RPMI7951 (cell line): ENCODE data around the gene LRRC46. TPM values are rescaled to one million over a fixed set of nuclear protein-coding genes. Genes with fewer than 3 reads are reported as not detected.
A peak's percentile ranks its signal among the peaks of the same experiment; 100 is the strongest.

Source experiments
- DNase-seq: peaks from one replicate; pipeline ENCODE4 v3.0.0-alpha.2; 2012; ENCODE audit warnings: low read depth
- total RNA-seq: library from RNA; depleted of rRNA; stranded (reverse); fragments of >200 nt; shearing (Covaris generic); gene quantifications from 2 replicates; pipeline ENCODE4 v1.2.3, GENCODE V29; 2014

LRRC46 gene
- total RNA-seq, 1 experiment from 2014 or later = not detected

DNA sequence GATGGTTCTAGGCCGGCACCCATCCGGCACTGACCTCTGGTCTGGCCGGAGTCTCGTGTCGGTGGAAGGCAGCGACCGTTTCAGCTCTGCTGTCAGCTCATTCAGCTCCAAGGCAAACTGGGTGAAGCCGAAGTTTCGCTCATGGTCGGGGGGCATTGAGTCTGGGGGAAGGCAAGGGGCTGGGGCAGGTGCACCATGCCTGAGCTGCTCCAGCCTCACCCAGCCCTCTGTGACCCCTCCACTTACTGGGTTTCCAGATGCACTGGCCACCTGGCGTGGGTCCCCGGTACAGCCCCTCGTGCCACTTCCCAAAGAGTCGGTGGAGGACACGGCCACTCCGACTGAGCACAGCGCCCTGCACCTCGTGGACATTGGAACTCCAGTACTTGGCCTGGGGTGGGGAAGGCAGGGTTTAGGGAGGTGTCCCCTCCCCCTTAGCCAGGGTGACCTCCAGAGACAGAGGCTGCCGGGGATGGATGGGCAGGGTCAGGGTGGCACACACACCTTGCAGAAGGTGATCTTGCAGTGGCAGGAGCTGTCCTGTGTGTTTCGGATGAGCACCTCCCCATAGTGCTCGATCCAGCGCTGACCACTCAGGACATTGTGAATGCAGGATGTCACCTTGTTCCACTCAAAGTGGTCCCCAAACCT, 22.5 kb upstream of the LRRC46 start:
- DNase-seq = no peak

DNA sequence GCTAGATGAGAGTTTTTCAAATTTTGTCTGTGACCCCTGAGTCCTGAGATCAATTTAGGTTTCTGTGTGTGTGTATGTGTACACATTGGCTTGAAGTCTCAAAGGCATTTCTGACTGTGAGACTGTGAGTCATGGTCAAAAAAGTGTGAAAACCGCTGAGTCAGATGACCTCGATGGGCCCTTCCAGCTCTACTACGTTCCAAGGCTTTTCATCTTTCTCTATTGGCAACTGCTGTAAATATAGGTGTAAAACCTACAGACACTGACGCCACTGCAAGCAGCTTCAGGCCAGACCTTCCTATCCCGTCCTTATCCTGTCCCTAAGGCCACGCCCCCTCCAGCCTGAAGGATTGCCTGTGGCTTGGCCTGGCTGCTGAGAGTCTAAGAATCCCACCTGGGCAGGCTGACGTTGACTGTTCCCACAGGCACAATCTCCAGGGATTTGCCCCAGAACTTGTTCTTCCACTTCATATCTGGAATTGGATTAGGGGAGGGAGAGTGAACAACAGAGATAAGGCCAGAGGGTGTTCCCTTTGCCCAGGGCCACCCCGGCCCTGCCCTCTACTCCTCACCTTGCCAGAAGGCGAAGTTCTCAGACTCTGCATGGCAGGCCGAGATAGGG, 21.2 kb upstream of the LRRC46 start:
- DNase-seq = peak; percentile 84

GRCh38 chr17:47810901-47811635, 20.4 kb upstream of the LRRC46 start:
- DNase-seq = no peak

- DNase-seq = no peak
Measured at GRCh38 chr17:47811709-47812108, 19.8 kb upstream of the LRRC46 start.

DNA sequence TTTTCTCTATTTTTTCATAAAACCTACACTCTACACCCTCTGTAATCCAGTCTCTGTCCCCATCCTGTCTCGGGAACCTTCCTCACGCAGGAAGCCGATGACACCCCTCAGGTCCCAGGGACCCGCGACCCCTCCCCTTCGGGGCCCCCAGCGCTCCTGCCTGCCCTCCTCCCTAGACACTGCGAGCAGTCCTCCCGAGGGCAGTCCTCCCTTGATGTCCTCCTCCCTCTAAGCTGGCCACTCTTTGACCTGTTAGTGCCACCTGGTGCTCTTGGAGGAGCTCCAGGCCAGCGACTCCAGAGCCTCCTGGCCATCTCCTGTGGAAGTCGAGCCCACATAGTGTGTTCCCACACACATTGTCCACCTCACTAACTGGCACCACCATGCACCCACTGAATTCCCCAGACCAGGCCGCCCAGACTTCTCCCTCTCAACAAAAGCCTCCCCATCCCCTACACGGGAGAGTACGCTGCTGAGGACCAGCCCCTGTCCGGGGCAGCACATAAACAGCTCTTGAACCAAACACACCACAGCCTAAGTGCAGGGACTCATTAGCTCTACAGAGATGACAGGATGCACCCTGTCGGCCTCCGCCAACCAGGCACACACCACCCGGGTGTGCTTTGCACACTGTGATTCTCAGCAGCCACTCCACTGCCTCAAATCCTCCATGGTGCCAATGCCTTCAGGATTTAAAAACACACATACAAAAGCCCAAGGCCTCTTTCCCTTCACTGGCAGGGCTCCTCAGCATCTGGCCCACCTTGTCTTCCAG, 19.1 kb upstream of the LRRC46 start:
- no peak for DNase-seq

DNA sequence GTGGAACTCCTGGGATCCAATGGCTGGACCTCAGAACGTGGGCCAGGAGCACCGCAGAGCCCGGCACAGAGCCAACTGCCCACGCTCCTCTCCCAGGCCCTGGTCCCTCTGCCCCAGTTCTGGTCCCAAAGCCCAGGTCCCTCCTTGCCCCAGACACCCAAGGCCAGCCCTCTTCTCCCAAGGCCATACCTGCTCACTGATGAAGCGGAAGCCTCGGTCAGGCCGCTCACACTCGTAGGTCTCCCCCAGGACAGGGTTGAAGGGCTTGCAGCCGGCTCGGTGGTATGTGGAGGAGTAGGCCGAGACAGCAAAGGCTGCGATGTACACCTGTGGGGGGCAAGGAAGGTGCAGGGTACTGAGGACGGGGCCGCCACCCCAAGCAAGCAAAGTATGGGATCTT, 18.4 kb upstream of the LRRC46 start:
- DNase-seq = no peak

GRCh38 chr17:47813512-47814031, 17.9 kb upstream of the LRRC46 start:
- no peak for DNase-seq

GRCh38 chr17:47815106-47815918, 16.2 kb upstream of the LRRC46 start:
- no peak for DNase-seq

GRCh38 chr17:47816111-47816735, 15.2 kb upstream of the LRRC46 start:
- no peak for DNase-seq

GRCh38 chr17:47816947-47817346, 14.5 kb upstream of the LRRC46 start:
- DNase-seq = no peak

- DNase-seq = no peak
Measured at GRCh38 chr17:47818002-47818695, 13.3 kb upstream of the LRRC46 start.

DNA sequence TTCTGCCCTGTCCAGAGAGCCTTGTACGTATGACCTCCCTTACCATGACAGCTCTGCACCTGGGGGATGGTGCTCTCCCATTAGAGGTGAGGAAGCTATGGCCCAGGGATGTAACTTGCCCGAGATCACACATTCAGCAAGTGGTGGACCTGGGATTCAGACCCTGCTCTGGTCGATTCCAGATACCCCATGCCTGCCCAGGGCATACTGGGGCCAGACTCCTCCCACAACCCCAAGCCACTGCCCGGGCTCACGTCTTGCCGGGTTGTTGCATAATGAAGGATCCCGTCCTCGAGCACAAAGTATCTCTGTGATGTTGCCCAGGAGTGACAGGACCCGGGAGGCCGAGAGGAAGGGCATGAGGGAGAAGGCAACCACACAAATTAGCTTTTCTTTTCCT, 12.0 kb upstream of the LRRC46 start:
- no peak for DNase-seq

DNA sequence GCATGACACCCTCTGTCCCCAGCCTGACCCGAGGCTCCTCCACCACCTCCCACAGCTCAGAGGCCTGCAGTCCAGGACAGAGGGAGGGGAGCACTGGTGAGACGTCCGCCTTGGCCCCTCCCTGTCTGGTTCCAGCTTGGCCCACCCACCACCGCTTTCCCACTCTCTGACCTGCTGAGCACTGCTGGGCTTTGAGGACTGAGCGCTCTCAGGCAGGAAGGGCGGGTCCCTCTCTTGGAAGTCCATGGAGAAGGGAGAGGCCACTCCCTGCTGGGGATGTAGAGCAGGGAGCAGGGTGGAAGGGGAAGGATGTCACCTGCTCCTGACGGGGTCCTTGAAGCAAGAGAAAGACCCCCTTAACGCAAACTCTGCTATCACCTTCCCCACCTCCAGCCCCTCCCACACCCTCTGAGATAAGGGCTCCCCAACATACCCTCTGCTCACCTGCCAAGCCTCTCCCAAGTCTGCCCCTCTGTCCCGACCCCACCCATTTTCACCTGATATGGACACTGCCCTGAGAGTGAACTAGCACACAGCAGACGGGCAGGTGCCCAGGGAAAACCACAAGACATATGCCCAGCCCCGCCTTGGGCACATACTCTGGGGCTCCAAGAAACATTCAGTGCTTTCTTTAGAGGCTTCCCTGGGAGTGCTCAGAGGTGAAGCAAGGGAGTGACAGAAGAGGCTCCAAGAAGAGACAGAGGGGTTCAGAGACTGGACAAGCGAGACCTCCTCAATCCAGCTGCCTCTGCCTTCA, 11.3 kb upstream of the LRRC46 start:
- DNase-seq = no peak

DNA sequence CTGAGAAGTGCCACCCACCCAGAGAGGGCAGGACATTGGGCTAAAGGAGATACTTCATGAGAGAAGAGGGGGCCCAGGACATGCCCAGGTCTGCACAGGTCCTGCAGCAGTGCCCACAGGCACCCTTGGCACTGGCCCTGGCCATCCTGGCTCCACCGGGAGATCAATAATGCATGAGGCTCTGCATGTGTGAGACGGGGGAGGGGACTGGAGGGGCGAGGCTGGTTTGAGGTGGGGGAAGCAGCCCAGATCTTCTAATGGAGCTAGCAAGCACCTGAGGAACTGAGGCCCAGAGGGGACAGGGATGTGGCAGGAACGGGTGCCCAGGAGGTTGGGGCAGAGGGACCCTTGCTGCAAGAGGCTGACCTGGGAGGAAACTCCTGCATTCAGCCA, 10.4 kb upstream of the LRRC46 start:
- no peak for DNase-seq

DNA sequence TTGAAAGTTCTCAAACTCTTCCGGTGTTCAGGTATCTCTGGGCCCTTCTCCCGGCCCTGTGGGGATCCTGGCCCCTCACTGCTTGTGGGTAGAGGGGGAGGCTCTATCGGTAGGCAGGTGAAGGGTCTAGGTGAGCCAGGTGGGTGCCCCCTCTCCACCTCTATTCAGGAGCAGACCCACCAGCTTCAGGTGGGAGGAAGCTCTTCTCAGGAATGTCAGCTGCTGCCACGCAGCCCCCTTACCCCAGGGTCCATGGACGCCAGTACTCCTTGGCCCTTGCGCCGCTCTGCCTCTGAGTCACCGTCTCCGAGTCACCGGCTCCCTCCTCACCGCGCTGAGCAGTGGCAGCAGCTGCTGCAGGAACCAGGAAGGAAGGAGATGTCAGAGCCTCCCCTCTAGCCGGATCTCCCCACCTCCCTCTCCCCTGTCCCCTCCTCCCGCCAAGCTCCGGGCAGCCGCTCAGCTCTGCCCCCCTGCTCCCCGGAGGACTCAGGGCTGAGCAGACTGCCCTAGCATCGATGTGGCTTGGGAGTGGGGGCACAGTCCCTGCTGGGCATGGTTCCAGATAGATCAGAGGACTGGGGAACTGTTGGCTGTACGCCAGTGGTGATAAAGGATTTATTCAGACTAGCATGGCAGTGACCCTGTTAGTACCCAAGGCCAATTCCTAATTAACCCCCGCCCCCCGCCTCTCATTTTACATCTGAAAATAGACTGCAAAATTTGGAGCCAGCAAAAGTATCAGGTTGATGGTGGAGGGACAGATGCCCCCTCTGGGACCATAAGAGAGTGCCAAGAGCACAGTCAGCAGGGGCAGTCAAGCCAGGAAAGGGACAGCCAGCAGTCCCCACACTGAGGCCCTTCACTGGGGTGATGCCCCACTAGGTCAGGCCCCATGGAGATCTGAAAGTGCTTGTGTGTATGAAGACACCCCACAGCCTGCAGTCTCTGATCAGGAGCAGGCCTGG, 9.8 kb upstream of the LRRC46 start, which contains the start of gene OSBPL7:
TSS of gene OSBPL7 (minus strand) at position 371 of the 968 bp plus-strand sequence. CDS start 1,516 bp downstream, outside the sequence.
- peak; percentile 85 for DNase-seq

GRCh38 chr17:47822785-47823184, 8.7 kb upstream of the LRRC46 start:
- DNase-seq = no peak

DNA sequence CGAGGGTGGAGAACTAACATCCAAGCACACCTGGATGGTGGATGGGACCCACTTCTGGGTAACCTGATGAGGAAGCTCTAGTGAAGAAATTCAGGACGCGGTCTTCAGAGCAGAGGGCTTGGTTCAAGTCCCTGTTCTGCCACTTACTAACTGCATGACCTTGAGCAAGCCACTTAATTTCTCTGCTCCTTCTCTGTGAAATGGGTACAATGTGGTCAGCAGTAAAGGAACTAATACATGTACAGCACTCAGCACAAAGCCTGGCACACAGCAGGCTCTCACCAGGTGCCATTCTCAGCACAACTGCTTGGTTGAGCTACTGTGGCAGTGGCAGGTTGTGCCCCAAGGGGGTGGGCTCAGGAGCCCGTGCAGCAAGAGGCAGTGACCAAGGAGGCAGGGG, 8.0 kb upstream of the LRRC46 start:
- DNase-seq = no peak

GRCh38 chr17:47829870-47830269, 1.6 kb upstream of the LRRC46 start:
- DNase-seq = no peak
